ENCODE results near the gene FAM174B. TPM values are rescaled to one million over a fixed set of nuclear protein-coding genes. Genes with fewer than 3 reads are reported as not detected.

Gene FAM174B
- total RNA-seq, 1 experiment from 2014 or later = 26.8 TPM

GRCh38 chr15:92625251-92625980 lies 30.2 kb downstream of the FAM174B start:
- DNase-seq = no peak
- Histone ChIP-seq H3K4me3 (ENCODE audit: insufficient read depth, low read depth, low read length) (no peak overlapping the region), H3K36me3 (replicated peaks; ENCODE audit: control insufficient read depth, insufficient read depth, low read length) (no peaks in the 10 kb centered on the region), H3K27me3 (ENCODE audit: control insufficient read depth, insufficient read depth, low read length) (no peaks in the 10 kb centered on the region)

- H3K27me3 ChIP-seq (ENCODE audit: control insufficient read depth, insufficient read depth, low read length) = no peaks in the 10 kb centered on the region
- no peaks in the 10 kb centered on the region for H3K36me3 ChIP-seq (replicated peaks; ENCODE audit: control insufficient read depth, insufficient read depth, low read length)
- DNase-seq = no peak
- no peak overlapping the region for H3K4me3 ChIP-seq (ENCODE audit: insufficient read depth, low read depth, low read length)
These were observed 31.1 kb downstream of the FAM174B start for GRCh38 chr15:92624401-92624991.

- no peak for DNase-seq
- Histone ChIP-seq H3K27me3 (ENCODE audit: control insufficient read depth, insufficient read depth, low read length) (no peaks in the 10 kb centered on the region), H3K36me3 (replicated peaks; ENCODE audit: control insufficient read depth, insufficient read depth, low read length) (peaks cover 3% of the 10 kb centered on the region; the same call in 1 of the 2 replicates), H3K4me3 (ENCODE audit: insufficient read depth, low read depth, low read length) (no peak overlapping the region)
These were observed 32.1 kb downstream of the FAM174B start for GRCh38 chr15:92623435-92623834.

- H3K36me3 ChIP-seq (replicated peaks; ENCODE audit: control insufficient read depth, insufficient read depth, low read length) = peaks cover 3% of the 10 kb centered on the region; the same call in 1 of the 2 replicates
- no peaks in the 10 kb centered on the region for H3K27me3 ChIP-seq (ENCODE audit: control insufficient read depth, insufficient read depth, low read length)
- H3K4me3 ChIP-seq (ENCODE audit: insufficient read depth, low read depth, low read length) = no peak overlapping the region
- DNase-seq = no peak
These were observed 33.5 kb downstream of the FAM174B start for GRCh38 chr15:92621972-92622533.

GRCh38 chr15:92620991-92621390 lies 34.6 kb downstream of the FAM174B start:
- DNase-seq = no peak
- no peaks in the 10 kb centered on the region for H3K27me3 ChIP-seq (ENCODE audit: control insufficient read depth, insufficient read depth, low read length)
- peaks cover 3% of the 10 kb centered on the region; the same call in 1 of the 2 replicates for H3K36me3 ChIP-seq (replicated peaks; ENCODE audit: control insufficient read depth, insufficient read depth, low read length)
- H3K4me3 ChIP-seq (ENCODE audit: insufficient read depth, low read depth, low read length) = no peak overlapping the region

GRCh38 chr15:92619145-92620101 lies 36.2 kb downstream of the FAM174B start:
- H3K27me3 ChIP-seq (ENCODE audit: control insufficient read depth, insufficient read depth, low read length) = no peaks in the 10 kb centered on the region
- DNase-seq = no peak
- H3K4me3 ChIP-seq (ENCODE audit: insufficient read depth, low read depth, low read length) = no peak overlapping the region
- H3K36me3 ChIP-seq (replicated peaks; ENCODE audit: control insufficient read depth, insufficient read depth, low read length) = peaks cover 3% of the 10 kb centered on the region; the same call in 1 of the 2 replicates

GRCh38 chr15:92617549-92618520 lies 37.7 kb downstream of the FAM174B start:
- Histone ChIP-seq H3K27me3 (ENCODE audit: control insufficient read depth, insufficient read depth, low read length) (no peaks in the 10 kb centered on the region), H3K36me3 (replicated peaks; ENCODE audit: control insufficient read depth, insufficient read depth, low read length) (peaks cover 3% of the 10 kb centered on the region; the same call in 1 of the 2 replicates), H3K4me3 (ENCODE audit: insufficient read depth, low read depth, low read length) (no peak overlapping the region)
- peak; percentile 44 for DNase-seq

- peaks cover 3% of the 10 kb centered on the region; the same call in 1 of the 2 replicates for H3K36me3 ChIP-seq (replicated peaks; ENCODE audit: control insufficient read depth, insufficient read depth, low read length)
- H3K4me3 ChIP-seq (ENCODE audit: insufficient read depth, low read depth, low read length) = no peak overlapping the region
- no peaks in the 10 kb centered on the region for H3K27me3 ChIP-seq (ENCODE audit: control insufficient read depth, insufficient read depth, low read length)
- DNase-seq = peak; percentile 52
These were observed 38.7 kb downstream of the FAM174B start for GRCh38 chr15:92616621-92617548.

GRCh38 chr15:92614791-92615785 lies 40.5 kb downstream of the FAM174B start:
- peaks cover 3% of the 10 kb centered on the region; the same call in 1 of the 2 replicates for H3K36me3 ChIP-seq (replicated peaks; ENCODE audit: control insufficient read depth, insufficient read depth, low read length)
- DNase-seq = no peak
- H3K4me3 ChIP-seq (ENCODE audit: insufficient read depth, low read depth, low read length) = no peak overlapping the region
- no peaks in the 10 kb centered on the region for H3K27me3 ChIP-seq (ENCODE audit: control insufficient read depth, insufficient read depth, low read length)

- Histone ChIP-seq H3K4me3 (ENCODE audit: insufficient read depth, low read depth, low read length) (no peak overlapping the region), H3K27me3 (ENCODE audit: control insufficient read depth, insufficient read depth, low read length) (no peaks in the 10 kb centered on the region), H3K36me3 (replicated peaks; ENCODE audit: control insufficient read depth, insufficient read depth, low read length) (peaks cover 3% of the 10 kb centered on the region; the same call in 1 of the 2 replicates)
- no peak for DNase-seq
These were observed 41.3 kb downstream of the FAM174B start for GRCh38 chr15:92614301-92614700.

- DNase-seq = no peak
- Histone ChIP-seq H3K27me3 (ENCODE audit: control insufficient read depth, insufficient read depth, low read length) (no peaks in the 10 kb centered on the region), H3K4me3 (ENCODE audit: insufficient read depth, low read depth, low read length) (no peak overlapping the region), H3K36me3 (replicated peaks; ENCODE audit: control insufficient read depth, insufficient read depth, low read length) (no peaks in the 10 kb centered on the region)
These were observed 41.7 kb downstream of the FAM174B start for GRCh38 chr15:92613841-92614240.

GRCh38 chr15:92612891-92613290 lies 42.7 kb downstream of the FAM174B start:
- H3K36me3 ChIP-seq (replicated peaks; ENCODE audit: control insufficient read depth, insufficient read depth, low read length) = no peaks in the 10 kb centered on the region
- H3K27me3 ChIP-seq (ENCODE audit: control insufficient read depth, insufficient read depth, low read length) = no peaks in the 10 kb centered on the region
- no peak for DNase-seq
- H3K4me3 ChIP-seq (ENCODE audit: insufficient read depth, low read depth, low read length) = no peak overlapping the region
